Epidermal melanocyte (primary cell): ENCODE measurements around the gene CHST11.

ENCODE experiments used
- DNase-seq: peaks from one replicate; pipeline ENCODE4 v3.0.0; 2011; ENCODE audit warnings: low spot score; ENCODE audit not compliant: insufficient read length

CHST11 gene

GRCh38 chr12:104672096-104672445 lies 215.3 kb downstream of the CHST11 start:
- DNase-seq, result no peak

DNA sequence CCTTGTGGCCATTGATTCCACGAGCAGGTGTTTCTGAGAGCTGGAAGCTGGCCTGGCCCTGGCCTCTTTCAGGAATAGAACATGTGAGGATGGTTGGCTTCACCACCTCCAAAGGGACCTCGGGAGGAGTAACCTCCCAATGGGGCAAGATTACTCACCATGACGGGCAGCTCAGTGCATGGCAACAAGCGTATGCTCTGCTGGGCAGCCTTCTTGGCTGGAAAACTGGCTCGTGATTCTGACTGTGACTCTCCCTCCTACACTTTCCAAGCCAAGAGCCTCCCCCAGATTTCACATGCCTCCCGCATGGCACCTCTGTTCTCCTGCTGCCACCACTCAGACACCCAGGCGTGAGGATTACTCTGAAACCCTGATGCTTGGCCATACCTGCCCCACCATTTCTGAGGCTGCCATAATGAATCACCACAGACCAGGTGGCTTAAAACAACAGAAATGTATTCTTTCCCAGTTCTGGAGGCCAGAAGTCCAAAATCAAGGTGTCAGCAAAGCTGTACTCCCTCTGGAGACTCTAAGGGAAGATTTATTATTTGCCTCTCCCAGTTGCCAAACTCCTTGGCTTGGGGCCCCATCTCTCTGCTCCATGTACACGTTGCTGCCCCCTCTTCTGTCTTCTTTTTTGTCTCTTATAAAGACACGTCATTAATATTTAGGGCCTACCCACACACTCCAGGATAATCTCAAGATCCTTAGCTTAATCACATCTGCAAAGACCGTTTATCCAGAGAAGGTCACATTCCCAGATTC lies 215.9 kb downstream of the CHST11 start:
- DNase-seq, result no peak

GRCh38 chr12:104673294-104673693 lies 216.5 kb downstream of the CHST11 start:
- DNase-seq, result no peak

DNA sequence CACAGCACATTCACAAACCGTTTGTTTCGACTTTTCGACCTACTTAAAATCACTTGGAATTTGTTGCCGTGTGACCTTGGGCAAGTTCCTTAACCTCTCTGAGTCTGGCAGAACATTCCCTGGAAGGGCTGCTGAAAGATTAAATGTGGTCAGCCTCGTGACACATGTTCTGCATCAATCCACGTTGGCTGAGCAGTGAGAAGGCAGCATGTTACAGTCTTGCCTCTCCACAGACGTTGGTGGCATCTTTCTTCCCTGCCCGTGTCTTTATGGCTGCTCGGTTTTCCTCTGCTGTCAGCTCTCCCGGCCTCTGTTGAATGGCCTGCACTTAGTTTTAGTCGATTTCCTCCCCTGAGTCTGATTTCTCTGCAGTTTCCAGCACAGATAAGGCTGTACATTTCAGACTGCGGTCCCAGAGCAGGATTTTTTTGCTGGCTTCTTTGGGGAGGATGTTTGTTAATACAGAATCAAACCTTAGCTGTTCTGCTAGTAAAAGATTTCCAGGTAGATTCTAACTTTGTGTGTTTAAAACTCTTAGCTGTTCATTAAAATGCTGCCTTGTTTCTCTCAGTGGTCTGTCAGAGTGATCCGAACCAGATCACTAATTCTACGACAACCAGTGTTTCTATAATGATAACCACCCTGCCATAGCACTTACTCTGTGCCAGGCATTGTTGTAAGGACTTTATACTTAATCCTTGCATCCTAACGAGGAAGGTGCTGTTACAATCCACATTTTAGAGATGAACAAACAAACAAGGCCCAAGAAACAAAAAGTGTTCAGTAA lies 217.1 kb downstream of the CHST11 start:
- no peak for DNase-seq

DNA sequence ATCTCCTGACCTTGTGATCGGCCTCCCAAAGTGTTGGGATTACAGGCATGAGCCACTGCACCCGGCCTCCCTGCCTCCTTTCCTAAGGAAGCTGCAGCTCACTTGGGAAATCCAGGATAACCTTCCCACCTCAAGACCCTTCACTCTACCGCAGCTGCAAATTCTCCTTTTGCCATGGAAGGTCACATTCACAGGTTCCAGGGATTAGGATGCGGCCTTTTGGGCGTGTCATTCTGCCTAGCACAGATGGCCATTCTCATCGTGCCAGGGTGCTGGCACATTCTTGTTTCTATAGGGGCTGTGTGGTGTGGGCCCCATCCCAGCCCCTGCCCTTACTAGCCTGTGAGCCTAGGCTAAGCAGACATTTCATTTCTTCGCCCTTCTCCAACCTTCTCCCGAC lies 219.9 kb downstream of the CHST11 start:
- no peak for DNase-seq

- peak; percentile 31 for DNase-seq
Measured at GRCh38 chr12:104677441-104678089, 220.8 kb downstream of the CHST11 start.

DNA sequence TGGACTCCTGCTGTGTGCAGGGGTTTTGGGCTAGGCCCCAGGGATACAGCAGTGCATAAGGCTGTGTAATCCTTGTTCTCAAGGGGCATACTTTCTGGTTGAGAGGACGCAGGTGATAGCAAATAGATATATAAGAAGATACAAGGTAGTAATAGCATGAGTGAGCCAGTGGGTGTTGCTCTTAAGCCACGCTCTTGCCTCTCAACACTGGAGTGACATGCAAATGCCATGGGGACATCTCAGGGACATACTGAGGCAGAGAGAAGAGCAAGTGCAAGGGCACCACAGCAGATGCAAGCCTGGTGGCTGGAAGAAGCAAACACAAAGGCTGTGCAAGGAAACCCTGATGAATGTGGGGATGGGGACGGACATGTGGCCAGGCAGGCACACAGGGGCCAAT lies 223.3 kb downstream of the CHST11 start:
- DNase-seq, result no peak

GRCh38 chr12:104680491-104680890 lies 223.7 kb downstream of the CHST11 start:
- DNase-seq, result no peak

DNA sequence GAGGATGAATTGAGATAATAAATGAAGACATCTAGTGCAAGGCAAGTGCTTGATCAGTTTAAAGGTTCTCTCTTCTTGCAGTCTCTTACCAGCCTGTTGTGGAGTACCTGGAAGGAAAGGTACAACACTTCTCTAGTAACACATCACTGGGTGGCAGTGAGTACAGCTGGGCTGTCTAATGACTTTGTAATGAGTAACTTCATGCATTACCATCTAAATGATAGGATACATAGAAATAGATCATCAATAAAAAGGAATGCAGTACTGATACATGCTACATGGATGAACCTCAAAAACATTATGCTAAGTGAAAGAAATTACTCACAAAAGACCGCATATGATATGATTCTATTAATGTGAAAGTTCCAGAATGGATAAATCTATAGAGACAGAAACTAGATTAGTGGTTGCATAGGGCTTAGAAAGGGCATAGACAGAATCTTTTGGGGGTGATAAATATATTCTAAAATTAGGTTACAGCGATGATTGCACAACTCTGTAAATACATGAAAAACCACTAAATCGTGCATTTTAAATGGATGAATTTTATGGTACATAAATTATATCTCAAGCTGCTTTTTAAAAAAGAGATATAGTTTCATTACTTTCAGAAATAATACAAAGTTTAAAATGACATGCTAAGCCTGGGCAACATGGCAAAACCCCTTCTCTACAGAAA lies 224.4 kb downstream of the CHST11 start:
- no peak for DNase-seq

DNA sequence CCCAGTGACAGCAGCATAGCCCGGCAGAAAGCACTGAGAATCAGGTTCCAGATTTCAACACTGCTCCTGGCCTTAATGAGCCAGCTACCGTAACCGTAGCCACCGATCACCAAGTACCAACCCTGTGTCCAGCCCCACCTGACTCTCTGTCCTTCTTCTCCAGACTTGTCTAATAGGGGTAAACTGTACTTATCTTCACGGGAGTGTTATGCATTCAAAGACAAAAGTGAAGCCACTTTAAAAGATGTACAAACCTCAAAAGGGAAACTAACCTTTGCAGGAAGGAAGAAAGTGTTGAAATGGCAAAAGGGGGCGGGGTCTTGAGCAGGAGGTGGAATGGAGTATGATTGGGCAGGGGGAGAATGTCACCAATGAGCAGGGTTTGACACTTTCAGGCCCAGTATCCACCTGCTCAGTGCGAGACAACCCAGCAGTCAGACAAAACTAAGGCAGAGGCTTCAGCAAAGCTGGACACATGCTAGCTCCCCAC lies 226.1 kb downstream of the CHST11 start:
- DNase-seq, result no peak

- no peak for DNase-seq
Measured at GRCh38 chr12:104683831-104684503, 227.2 kb downstream of the CHST11 start.

- DNase-seq, result no peak
Measured at GRCh38 chr12:104684884-104685283, 228.1 kb downstream of the CHST11 start.

- DNase-seq, result no peak
Measured at GRCh38 chr12:104685366-104685765, 228.6 kb downstream of the CHST11 start.

GRCh38 chr12:104686196-104686595 lies 229.4 kb downstream of the CHST11 start:
- DNase-seq, result no peak

DNA sequence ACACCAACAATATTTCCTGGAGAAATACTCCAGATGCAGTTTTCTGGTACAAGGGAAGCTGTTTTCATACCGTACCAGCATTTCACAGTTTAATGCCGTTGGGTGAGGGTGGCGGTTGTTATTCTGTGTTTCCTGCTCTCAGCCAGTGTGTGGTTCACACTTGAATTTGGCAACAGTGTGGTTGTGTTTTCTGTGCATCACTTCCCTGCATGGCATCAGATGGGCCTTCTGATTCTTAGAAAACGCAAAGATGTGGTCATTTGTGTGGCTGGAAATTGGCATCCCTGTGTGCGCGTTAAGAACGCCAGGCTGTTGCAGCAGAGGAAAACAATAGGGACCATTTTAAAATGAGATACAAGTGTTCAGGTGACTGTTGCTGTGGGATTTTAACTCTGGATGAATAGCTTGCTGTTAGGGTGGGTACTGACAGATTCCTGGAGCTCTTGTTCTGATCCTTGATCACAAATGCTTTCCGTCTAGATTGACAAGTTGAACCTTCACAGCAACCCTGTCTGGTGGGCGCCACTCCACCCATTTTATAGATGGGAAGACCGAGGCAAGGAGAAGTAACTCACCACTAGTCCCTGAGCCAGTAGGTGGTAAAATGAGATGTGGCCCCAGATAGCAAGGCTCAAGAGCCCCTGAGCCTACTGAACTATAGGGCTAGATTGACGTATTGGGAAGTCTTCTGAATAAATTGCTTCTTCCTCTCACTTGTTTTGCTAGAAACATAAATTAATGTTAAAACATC lies 231.2 kb downstream of the CHST11 start:
- no peak for DNase-seq

GRCh38 chr12:104689635-104690034 lies 232.9 kb downstream of the CHST11 start:
- DNase-seq, result no peak

DNA sequence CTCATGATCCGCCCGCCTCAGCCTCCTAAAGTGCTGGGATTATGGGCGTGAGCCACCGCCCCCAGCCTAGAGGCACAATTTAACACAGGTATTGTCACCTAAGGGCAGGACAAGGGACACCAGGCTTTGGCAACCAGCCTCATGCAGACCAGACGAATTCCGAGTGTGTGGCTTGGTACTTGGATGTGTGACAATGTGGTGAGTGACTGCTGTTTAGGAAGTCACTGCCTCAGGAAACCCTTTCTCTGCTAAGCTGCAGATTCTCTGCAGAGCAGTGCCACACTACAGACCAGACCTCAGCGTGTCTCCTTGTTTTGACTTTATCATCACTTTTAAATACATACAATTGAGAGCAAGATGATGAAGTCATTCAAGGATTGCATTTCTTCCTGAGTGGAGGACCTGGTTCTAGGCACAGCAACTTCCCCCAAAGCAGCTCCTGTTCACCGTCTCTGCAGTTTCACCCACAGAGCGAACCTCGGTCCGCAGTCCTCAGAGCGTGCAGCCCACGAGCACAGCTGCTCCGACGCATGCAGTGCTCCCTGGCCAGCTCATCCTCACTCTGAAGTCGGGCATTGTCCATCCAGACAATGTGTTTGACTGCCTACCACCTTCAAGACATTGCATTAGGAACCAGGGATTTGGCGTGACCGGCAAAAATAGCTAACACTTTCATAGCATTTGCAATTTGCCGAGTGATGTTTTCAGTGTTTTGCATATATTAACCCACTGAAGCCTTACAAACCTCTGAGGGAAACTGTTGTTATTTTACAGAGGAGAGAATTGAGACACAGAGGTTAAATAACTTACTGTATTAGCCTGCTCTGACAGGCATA lies 235.2 kb downstream of the CHST11 start:
- DNase-seq, result no peak

- no peak for DNase-seq
Measured at GRCh38 chr12:104692557-104693218, 235.9 kb downstream of the CHST11 start.

GRCh38 chr12:104693493-104693892 lies 236.7 kb downstream of the CHST11 start:
- no peak for DNase-seq
